Endothelial cell (in vitro differentiated cells): ENCODE results near the gene REX1BD. TPM values are rescaled to one million over a fixed set of nuclear protein-coding genes. Genes with fewer than 3 reads are reported as not detected.

Experiments used
- DNase-seq: peaks from one replicate; pipeline ENCODE4 v3.0.0; 2021; ENCODE audit warnings: low spot score
- H3K27ac Mint-ChIP-seq: one replicate; pipeline ENCODE4 v1.8.0; 2021; ENCODE audit warnings: mixed read lengths, inconsistent platforms; ENCODE audit not compliant: unreplicated experiment
- H3K27me3 Mint-ChIP-seq: one replicate; pipeline ENCODE4 v1.8.0; 2021; ENCODE audit warnings: mild to moderate bottlenecking, moderate library complexity, mixed read lengths, inconsistent platforms; ENCODE audit not compliant: unreplicated experiment
- H3K36me3 Mint-ChIP-seq: one replicate; pipeline ENCODE4 v1.8.0; 2021; ENCODE audit warnings: mild to moderate bottlenecking, low read depth, mixed read lengths, inconsistent platforms; ENCODE audit not compliant: unreplicated experiment
- H3K4me1 Mint-ChIP-seq: one replicate; pipeline ENCODE4 v1.8.0; 2021; ENCODE audit warnings: mild to moderate bottlenecking, mixed read lengths, inconsistent platforms; ENCODE audit not compliant: unreplicated experiment
- H3K4me3 Mint-ChIP-seq: one replicate; pipeline ENCODE4 v1.8.0; 2021; ENCODE audit warnings: mild to moderate bottlenecking, mixed read lengths, inconsistent platforms; ENCODE audit not compliant: unreplicated experiment
- H3K9me3 Mint-ChIP-seq: one replicate; pipeline ENCODE4 v1.8.0; 2021; ENCODE audit warnings: mixed read lengths, inconsistent platforms; ENCODE audit not compliant: unreplicated experiment
- CTCF ChIP-seq: fragments of 200-600 bp; sonication (generic); IDR thresholded peaks from one replicate; pipeline ENCODE4 v1.5.0; 2021; ENCODE audit warnings: antibody characterized with exemption; ENCODE audit not compliant: unreplicated experiment
- total RNA-seq: library from RNA; stranded (reverse); fragmentation: NEBNext Ultra II Directional; extraction: Animal tissue kit (Norgen Biotek cat#: 25700); gene quantifications from one replicate; pipeline ENCODE4 v1.2.1, GENCODE V29; 2021; ENCODE audit not compliant: unreplicated experiment

Gene REX1BD
- total RNA-seq, 1 donor from 2014 or later, result 88.8 TPM

DNA sequence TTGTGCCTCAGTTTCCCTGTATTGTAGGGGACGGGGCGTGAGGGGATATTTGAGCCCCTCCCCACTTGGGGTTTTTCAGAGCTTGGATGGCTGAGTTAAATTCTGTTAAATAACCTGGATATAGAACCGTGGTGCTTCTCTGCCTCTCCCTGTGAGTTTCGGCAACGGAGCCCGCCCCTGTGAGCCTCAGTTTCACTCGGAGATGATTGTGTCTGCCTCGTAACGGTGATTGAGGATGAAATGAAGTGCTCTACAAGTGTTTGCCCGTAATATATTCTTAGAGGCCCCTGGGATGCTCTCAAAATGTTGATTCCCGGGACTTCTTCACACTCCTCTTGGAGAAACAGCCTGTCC, 30.4 kb upstream of the REX1BD start:
- H3K4me3 Mint-ChIP-seq, result peak overlapping the region; percentile 96

DNA sequence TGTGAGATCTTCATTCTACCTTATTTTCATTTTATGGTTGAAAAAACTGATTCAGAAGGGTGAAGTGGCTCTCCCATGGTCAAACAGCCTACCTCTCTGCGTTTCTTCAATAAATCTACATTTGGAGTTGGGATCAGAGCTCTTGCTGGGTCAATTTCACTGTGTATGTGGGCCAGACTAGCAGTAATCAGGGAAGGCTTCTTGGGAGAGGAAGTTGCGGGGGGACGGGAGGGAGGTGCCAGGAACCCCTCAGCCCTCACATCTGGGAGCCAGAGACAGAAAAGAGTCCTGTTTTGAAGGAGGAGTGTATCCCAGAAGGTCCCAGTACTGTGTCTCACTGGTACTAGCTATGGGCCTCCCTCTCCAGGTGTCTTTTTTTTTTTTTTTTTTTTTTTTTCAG, 30.0 kb upstream of the REX1BD start:
- peak overlapping the region; percentile 96 for H3K4me3 Mint-ChIP-seq
- peaks cover 4% of the 10 kb centered on the region for H3K36me3 Mint-ChIP-seq
- H3K9me3 Mint-ChIP-seq, result no peaks in the 10 kb centered on the region
- DNase-seq, result no peak
- H3K27ac Mint-ChIP-seq, result peak overlapping the region; percentile 91
- peaks cover 8% of the 10 kb centered on the region for H3K4me1 Mint-ChIP-seq
- H3K27me3 Mint-ChIP-seq, result peaks cover 5% of the 10 kb centered on the region
- no peak for TF ChIP-seq CTCF

More for the DNA sequence above, 30.4 kb upstream of the REX1BD start:
- Mint-ChIP-seq H3K9me3 (no peaks in the 10 kb centered on the region), H3K27ac (peak overlapping the region; percentile 91), H3K36me3 (peaks cover 3% of the 10 kb centered on the region), H3K27me3 (peaks cover 5% of the 10 kb centered on the region), H3K4me1 (peaks cover 8% of the 10 kb centered on the region)
- no peak for TF ChIP-seq CTCF
- DNase-seq, result no peak

DNA sequence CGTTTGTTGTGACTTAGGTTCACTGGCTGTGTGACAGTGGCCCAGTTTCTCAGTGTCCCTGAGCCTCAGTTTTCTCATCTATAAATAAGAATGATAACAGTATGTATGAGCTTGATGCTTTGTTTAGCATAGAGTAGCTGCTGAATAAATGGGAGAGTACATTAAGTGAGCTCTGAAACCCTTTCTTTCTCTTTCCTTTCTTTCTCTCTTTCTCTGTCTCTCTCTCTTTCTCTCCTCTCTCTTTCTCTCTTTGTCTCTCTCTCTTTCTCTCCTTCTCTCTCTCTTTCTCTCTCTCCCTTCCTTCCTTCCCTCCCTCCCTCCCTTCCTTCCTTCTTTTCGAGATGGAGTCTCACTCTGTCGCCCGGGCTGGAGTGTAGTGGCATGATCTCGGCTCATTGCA, 28.9 kb upstream of the REX1BD start:
- TF ChIP-seq CTCF, result no peak
- Mint-ChIP-seq H3K9me3 (no peaks in the 10 kb centered on the region), H3K27me3 (peaks cover 5% of the 10 kb centered on the region), H3K36me3 (peaks cover 4% of the 10 kb centered on the region), H3K27ac (no peak overlapping the region), H3K4me3 (no peak overlapping the region), H3K4me1 (peaks cover 8% of the 10 kb centered on the region)
- no peak for DNase-seq

DNA sequence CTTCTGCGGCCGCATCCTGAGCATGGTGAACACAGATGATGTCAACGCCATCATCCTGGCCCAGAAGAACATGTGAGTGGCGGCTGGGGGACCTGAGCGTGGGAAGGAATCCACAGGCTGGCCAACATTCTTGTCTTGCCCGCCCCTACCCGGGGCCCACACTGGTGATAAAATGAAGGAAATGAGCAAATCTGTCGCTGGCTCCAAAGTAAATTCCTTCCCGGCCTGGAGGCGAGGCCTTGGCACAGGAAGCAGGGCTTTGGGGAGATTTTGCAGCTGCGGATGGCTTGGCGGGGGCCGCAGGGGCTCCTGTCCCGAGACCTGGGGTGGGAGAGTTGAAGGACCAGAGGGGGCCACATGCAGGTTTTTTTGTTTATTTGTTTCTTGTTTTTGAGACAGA, 26.5 kb upstream of the REX1BD start:
- H3K4me3 Mint-ChIP-seq, result no peak overlapping the region
- peaks cover 4% of the 10 kb centered on the region for H3K27me3 Mint-ChIP-seq
- no peak overlapping the region for H3K27ac Mint-ChIP-seq
- H3K4me1 Mint-ChIP-seq, result peaks cover 8% of the 10 kb centered on the region
- H3K36me3 Mint-ChIP-seq, result peaks cover 10% of the 10 kb centered on the region
- TF ChIP-seq CTCF, result no peak
- DNase-seq, result no peak
- no peaks in the 10 kb centered on the region for H3K9me3 Mint-ChIP-seq

DNA sequence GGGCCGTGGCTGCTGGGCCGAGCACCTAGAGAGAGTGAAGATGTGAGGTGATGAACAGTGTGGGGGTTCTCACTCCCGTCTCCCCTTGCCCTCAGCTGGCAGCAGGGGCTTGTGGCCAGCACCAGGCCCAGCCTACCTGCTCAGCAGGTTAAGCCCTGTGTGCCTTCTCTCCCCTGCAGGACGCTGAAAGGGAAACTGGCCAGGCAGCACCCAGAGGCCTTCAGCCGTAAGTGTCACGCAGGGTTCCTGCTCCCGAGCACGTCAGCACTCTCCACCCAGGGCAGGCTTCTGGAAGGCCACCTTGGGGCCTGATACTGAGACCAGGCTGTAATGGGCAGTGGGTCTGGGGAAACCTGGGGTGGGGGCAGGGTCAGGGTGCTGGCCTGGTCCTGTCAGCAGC, 21.6 kb upstream of the REX1BD start:
- DNase-seq, result no peak
- no peak for TF ChIP-seq CTCF
- Mint-ChIP-seq H3K27me3 (peaks cover 5% of the 10 kb centered on the region), H3K9me3 (no peaks in the 10 kb centered on the region), H3K4me3 (no peak overlapping the region), H3K4me1 (no peaks in the 10 kb centered on the region), H3K36me3 (peaks cover 32% of the 10 kb centered on the region), H3K27ac (no peak overlapping the region)
